Dermis blood vessel endothelial cell (primary cell): ENCODE results near the gene VOPP1. TPM values are rescaled to one million over a fixed set of nuclear protein-coding genes. Genes with fewer than 3 reads are reported as not detected.
"Not testable (repeated sequence)": the region's sequence is repeated elsewhere in the genome, so short reads cannot be mapped to it uniquely, and the experiment has no call there.

Source experiments
- DNase-seq: peaks from one replicate; pipeline ENCODE4 v3.0.0; 2010
- total RNA-seq: library from RNA; depleted of rRNA; stranded (reverse); fragments of >200 nt; gene quantifications from 2 replicates; pipeline ENCODE4 v1.2.3, GENCODE V29; 2014

Gene VOPP1
- total RNA-seq, 1 donor from 2014 or later, result 140 TPM

DNA sequence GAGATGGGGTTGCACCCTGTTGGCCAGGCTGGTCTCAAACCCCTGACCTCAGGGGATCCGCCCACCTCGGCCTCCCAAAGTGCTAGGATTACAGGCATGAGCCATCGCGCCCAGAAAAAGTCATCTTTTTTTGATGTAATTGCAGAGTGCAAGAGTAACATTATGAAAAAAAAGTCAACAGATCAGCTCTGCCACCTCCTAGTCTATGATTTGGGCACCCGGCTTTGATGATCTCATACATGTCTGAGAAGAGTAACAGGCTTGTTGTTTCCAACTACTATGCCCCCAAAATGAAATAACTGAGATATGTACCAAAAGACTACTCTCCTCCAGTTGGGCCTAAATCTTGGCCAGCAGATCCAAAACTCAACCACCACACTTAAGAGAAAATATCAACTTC is 40.8 kb downstream of the VOPP1 start:
- no peak for DNase-seq

DNA sequence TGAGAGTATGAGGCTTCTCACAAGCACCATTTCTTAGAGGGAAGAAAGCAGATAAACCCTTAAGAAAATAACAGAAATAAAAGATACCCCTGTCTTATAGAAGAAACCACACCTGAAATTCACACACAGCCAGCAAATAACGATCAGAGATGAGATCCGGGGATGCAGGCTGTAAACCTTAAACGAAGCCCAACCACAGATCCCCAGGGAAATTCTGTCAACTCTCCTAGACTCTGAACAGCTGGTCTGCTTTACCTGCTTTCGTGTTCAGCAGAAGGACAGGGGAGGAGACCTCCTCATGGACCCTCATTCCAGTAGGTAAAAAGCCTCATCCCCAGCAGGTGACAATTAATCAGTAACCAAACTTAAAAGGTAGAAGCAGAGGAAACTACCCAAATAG is 45.0 kb downstream of the VOPP1 start:
- no peak for DNase-seq

- DNase-seq, result no peak
Measured at GRCh38 chr7:55526770-55527169, 45.5 kb downstream of the VOPP1 start.

GRCh38 chr7:55526329-55526728 is 46.0 kb downstream of the VOPP1 start:
- DNase-seq, result no peak

- no peak for DNase-seq
Measured at GRCh38 chr7:55524558-55525310, 47.6 kb downstream of the VOPP1 start.

GRCh38 chr7:55523366-55523765 is 48.9 kb downstream of the VOPP1 start:
- no peak for DNase-seq

GRCh38 chr7:55521917-55522902 is 50.1 kb downstream of the VOPP1 start:
- no peak for DNase-seq

DNA sequence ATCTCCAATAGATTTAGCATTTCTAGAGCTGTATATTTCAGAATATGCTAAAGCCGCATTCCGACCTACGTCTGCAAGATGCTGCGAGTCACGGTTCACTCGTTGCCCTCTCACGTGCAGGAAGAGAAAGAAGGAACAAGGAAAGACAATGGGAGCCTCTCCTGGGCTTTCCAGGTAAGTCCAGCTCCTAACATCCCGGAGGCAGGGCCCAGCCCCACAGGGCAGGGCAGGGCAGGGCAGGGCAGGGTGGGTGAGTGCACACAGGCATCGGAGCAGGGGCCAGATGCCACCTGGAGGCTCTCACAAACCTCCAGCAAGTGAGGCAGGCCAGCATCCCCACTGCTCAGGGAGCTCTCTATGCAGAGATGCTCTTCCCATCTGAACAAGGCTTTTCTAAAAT is 50.8 kb downstream of the VOPP1 start:
- no peak for DNase-seq

DNA sequence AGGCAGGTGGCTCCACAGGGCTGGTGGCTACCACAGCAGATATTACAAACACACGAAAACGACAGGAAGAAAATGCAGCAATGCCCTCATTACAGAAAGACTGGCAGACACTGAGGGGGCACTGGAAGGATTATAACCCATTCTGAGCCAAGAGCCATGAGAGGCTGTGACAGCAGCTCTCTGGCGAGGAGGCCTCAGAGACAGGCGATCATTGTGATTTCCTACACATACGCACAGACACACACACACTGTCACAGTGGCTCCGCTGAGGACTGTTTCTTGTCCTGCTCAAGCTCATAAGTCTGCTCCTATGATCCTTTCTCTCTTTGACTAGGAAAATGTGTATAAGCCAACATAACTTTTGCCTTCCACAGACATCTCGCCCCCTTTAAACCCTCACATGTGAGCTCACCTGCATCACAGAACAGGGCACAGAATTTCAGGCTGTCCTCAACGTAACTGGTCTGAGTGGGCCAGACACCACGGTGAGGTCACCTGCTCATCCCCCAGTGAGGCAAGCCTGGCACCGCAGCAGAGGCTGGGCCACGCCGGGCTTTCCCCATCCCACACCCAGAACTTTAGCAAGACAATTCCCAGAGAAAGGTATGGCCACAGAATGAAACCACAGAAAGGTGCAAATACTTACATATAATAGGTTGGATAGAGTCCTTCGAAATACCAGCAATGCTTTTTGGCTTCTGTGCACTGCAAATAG is 51.7 kb downstream of the VOPP1 start:
- no peak for DNase-seq

GRCh38 chr7:55518836-55519235 is 53.5 kb downstream of the VOPP1 start:
- no peak for DNase-seq

DNA sequence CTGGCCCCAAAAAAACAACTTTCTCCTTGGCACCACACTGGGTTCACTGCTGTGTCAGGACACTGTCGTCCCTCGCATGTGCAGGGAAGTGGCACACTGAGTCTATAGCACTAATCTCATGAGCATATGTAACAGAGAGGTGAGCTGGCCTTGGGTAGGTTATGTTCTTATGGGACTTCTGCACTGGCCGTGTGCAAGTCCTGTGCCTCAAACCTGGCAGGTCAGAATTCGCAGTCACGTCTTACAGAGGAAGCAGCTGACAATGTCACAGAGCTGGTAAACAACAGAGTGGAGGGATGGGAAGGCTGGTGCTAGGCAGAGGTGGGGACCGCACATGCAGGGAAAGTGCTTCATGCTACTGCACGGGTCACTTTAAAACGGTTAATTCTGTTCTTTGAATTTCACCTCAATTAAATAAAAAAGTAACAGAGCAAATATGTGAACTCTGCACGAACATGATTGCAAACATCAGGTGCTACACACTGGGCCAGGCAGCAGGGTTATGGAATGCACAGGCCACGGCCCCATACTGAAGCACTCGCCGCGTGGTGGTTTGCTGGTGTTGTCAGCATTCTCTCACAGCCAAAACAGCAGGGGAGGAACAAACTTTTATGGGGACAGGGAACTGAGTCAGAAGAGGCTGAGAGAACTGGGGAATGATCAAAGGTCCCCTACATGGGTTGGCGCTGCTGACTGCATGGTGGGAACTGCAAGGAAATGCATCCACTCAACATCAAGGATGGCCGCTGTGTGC is 54.2 kb downstream of the VOPP1 start:
- DNase-seq, result no peak

DNA sequence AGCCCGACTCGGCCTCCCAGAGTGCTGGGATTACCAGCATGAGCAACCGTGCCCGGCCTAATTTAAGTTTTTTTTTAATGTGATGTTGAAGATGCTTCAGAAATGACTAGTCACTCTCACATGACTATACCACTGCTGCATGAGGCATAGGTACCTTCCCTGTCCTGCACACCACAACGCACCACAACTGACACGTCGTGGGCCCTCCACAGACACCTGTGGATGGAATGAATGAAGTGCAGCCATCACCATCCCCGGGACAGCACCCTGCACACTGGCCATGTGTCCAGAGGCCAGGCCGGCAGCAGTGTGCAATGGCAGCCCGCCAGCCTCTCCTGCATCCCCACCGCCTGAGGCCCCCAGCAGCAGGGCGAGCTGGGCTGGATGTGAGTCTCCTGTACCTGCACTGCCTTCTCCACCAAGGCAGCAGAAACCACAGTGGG is 55.1 kb downstream of the VOPP1 start:
- DNase-seq, result no peak

- DNase-seq, result no peak
Measured at GRCh38 chr7:55516409-55516808, 55.9 kb downstream of the VOPP1 start.

GRCh38 chr7:55515569-55516279 is 56.6 kb downstream of the VOPP1 start:
- no peak for DNase-seq

DNA sequence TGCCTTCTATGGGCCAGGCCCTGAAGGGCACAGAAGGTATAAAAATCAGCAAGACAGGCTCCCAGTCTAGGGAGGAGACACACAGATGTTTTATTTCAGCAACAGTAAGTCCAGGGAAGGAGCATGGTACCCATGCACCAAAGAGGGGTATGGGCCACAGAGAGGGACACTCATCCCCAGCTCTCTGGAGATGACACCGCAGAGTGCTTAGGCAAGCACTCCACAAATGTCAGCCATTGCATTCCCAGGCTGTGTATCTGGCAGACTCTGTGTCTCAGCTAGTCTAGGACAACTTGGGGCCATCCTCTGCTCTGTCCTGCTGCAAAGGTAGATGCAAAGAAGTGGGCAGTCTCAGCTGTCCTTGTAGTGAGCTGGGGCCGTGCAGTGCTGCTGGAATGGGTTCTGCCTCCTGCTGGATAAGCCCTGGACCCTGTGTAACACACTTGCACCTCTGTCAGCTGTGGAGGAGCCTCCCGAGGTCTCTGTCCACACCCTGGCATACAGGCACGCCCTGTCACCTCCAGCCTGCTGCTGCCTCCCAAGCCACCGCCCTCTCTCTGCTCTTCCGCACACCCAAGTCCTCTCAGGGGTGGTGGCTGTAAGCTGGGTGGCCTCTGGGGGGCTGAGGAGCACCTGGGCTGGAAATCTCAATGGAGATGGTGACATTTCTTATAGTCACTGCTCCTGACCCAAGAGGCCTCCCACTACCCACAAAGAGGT is 57.6 kb downstream of the VOPP1 start:
- no peak for DNase-seq

DNA sequence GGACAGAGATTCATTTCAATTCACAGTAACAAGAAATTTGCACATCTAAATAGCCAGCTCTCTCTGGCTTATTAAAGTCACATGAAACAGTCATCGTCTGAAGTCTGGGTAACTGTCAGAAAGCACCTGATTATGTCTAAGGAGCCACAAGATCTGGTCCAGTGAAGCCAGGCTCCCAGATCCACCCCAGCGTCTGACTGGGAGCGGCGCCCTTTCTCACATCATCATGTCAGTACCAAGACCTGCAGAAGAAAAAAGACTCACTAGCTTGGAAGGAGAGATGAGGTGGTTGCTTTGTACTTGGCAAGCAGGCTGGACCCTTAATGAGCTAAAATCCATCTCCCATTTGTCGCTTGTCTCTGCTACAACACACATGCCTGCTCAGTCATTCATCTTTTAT is 58.4 kb downstream of the VOPP1 start:
- DNase-seq, result no peak

DNA sequence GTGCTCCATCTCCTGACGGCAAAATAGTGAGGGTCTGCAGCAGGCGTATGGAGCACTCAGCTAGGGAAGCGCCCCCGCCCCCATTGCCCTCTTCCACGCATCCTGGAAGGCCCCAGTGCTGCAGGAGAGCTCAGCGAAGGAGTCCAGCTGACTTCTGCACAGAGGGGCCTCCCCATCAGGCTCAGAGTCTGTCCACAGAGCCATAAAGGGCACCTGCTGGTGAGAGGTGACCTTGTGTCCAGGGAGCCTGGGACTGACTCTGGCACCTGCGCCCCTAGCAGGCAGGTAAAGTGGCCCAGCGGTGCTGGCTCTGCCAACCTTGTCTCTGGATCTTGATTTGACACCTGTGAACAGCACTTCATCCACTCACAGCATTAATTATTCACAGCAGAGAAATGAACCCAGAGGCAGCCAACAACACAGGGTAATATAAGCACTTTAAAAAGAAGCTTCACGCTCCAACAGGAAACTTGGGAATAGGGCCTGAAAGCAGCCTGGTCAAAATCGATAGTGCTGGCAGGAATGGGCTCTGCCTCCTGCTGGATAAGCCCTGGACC is 59.6 kb downstream of the VOPP1 start:
- no peak for DNase-seq

DNA sequence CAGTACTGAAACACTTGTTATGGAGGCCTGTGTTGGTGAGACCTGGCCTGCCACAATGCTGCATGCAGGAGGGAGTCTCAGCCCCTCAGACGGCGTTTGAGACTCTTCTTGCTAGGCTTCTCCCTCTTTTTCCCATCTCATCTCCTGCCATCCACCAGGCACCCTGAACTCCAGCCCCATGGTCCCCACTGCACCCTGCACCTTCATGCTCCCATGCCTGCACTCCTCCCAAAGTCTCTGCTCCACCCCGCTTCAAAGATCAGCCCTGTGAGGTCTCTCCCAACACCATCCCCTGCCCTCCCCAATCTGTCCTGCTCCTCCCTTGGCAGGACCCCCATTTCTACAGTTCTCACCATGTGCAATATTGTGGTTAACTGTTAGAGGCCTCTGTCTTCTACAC is 61.7 kb downstream of the VOPP1 start:
- no peak for DNase-seq

DNA sequence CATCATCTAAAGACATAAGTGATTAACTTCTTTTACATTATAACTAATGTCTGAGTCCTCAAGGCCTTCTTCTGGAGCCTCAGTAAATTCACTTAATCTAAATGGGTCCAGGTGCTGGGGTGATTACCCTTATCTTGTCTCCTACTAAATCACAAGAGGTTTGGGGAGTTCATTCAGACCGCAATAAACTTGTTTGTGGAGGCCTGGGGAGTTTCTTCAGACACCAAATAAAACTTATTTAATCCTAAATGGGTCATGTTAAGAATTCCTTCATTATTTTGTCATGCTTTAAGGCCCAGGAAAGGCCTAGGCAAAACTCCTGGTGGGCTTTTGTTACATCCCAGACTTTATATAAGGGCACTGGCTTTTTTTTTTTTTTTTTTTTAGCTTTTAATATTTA is 62.1 kb downstream of the VOPP1 start:
- DNase-seq, result not testable (repeated sequence)

GRCh38 chr7:55509322-55509721 is 63.0 kb downstream of the VOPP1 start:
- peak; percentile 53 for DNase-seq
